Stomach (tissue), 9 donors: ENCODE measurements around the gene SORCS3. TPM values are rescaled to one million over a fixed set of nuclear protein-coding genes. Genes with fewer than 3 reads are reported as not detected.

Experiments used
- DNase-seq, 2 donors: peaks; one replicate each; pipeline versions ENCODE4 v3.0.0 to v3.0.0-alpha.2; 2013 to 2019
- H3K27ac ChIP-seq, 5 donors: fragments of 200-600 bp in 4 of 5; sonication (generic) in 4 of 5; one replicate each; pipeline ENCODE4 v1.5.1; 2013 to 2019; ENCODE audit warnings: mild to moderate bottlenecking in 1 of 5, moderate library complexity in 1 of 5
- H3K27me3 ChIP-seq, 3 donors: fragments of 200-600 bp; sonication (generic); one replicate each; pipeline ENCODE4 v1.5.1; 2017 to 2019; ENCODE audit warnings: mixed run types in 1 of 3
- H3K36me3 ChIP-seq, 4 donors: fragments of 200-600 bp; sonication (generic); 1 replicate in 3 of 4; 2 replicates in 1 of 4; pipeline ENCODE4 v1.5.1; 2016 to 2019
- H3K4me1 ChIP-seq, 4 donors: fragments of 200-600 bp; sonication (generic); one replicate each; pipeline ENCODE4 v1.5.1; 2016 to 2019
- H3K4me3 ChIP-seq, 4 donors: fragments of 200-600 bp; sonication (generic) in 3 of 4; one replicate each; pipeline ENCODE4 v1.5.1; 2016 to 2019; ENCODE audit warnings: mild to moderate bottlenecking in 1 of 4
- H3K9me3 ChIP-seq, 4 donors: fragments of 200-600 bp; sonication (generic); one replicate each; pipeline ENCODE4 v1.5.1; 2016 to 2019
- EP300 ChIP-seq: sonication (generic); formaldehyde crosslinking; IDR thresholded peaks from one replicate; pipeline ENCODE4 v1.6.1; 2017; ENCODE audit warnings: antibody characterized with exemption
- POLR2A ChIP-seq, 4 donors: fragments of 450-650 bp; IDR thresholded peaks; one replicate each; pipeline ENCODE4 v1.6.1; 2016; ENCODE audit warnings: antibody characterized with exemption in 4 of 4, control low read depth in 2 of 4, mild to moderate bottlenecking in 1 of 4, moderate library complexity in 1 of 4
- POLR2AphosphoS5 ChIP-seq, 3 donors: sonication (generic); formaldehyde crosslinking; IDR thresholded peaks; one replicate each; pipeline ENCODE4 v1.6.1; 2016; ENCODE audit warnings: antibody characterized with exemption in 3 of 3
- WGBS, 5 donors: extraction: QIAGEN DNeasy Blood & Tissue Kit in 3 of 5; methylation state at CpG; one replicate each; pipeline versions ENCODE4 v1.1.5 to v1.1.7; 2013 to 2018; 5-methylcytosine and 5-hydroxymethylcytosine counted together
- intact Hi-C: fragments of 100-400 bp; cut with DNase I; formaldehyde crosslinking; loops from one replicate; pipeline ENCODE4 v1.15.1; 2023; ENCODE audit warnings: low total_unique reads
- polyA plus RNA-seq, 3 donors: library from polyadenylated mRNA; stranded (reverse); fragments of 200-250 nt; gene quantifications; one replicate each; pipeline ENCODE4 v1.2.3, GENCODE V29; 2013
- total RNA-seq, 5 donors: library from RNA; depleted of rRNA; stranded (reverse); fragments of >200 nt; gene quantifications; one replicate each; pipeline versions ENCODE4 v1.1.0 to v1.2.3, GENCODE V29; 2014 to 2016
- TF ChIP-seq, protein P1 (sequence below), 7 experiments: fragments of 450-650 bp in 4 of 7; fragments of 200-600 bp in 3 of 7; sonication (generic) in 3 of 7; IDR thresholded peaks; one replicate each; pipeline ENCODE4 v1.5.1; 2016 to 2019; ENCODE audit warnings: antibody characterized with exemption in 7 of 7, control low read depth in 2 of 7, mild to moderate bottlenecking in 1 of 7
- donor health status: healthy with polysubstance abuse.
- donor health status: Bipolar disorder and iron deficiency.
- donor health status: healthy.

Gene SORCS3
- total and polyA plus RNA-seq, 8 donors = 0.06 to 2.6 (median 0.20) TPM; not detected in 4

- peaks cover 0 to 39% (median 11%) of the 10 kb centered on the region in 3 donors for H3K27me3 ChIP-seq
- no peak overlapping the region for H3K4me3 ChIP-seq
- TF ChIP-seq POLR2AphosphoS5 (IDR thresholded peaks at IDR 0.05) (no peak), POLR2A (IDR thresholded peaks at IDR 0.05) (no peak), EP300 (no peak)
- TF ChIP-seq, protein P1, sequence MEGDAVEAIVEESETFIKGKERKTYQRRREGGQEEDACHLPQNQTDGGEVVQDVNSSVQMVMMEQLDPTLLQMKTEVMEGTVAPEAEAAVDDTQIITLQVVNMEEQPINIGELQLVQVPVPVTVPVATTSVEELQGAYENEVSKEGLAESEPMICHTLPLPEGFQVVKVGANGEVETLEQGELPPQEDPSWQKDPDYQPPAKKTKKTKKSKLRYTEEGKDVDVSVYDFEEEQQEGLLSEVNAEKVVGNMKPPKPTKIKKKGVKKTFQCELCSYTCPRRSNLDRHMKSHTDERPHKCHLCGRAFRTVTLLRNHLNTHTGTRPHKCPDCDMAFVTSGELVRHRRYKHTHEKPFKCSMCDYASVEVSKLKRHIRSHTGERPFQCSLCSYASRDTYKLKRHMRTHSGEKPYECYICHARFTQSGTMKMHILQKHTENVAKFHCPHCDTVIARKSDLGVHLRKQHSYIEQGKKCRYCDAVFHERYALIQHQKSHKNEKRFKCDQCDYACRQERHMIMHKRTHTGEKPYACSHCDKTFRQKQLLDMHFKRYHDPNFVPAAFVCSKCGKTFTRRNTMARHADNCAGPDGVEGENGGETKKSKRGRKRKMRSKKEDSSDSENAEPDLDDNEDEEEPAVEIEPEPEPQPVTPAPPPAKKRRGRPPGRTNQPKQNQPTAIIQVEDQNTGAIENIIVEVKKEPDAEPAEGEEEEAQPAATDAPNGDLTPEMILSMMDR (IDR thresholded peaks at IDR 0.05) = no peak
- DNase-seq = no peak
- no peaks in the 10 kb centered on the region for H3K9me3 ChIP-seq
- H3K27ac ChIP-seq = no peak overlapping the region
- H3K4me1 ChIP-seq = no peaks in the 10 kb centered on the region
- WGBS, 5 donors = 56 to 82% (median 57%) methylated on average over 3 of the region's 3 CpGs
- intact Hi-C loops = no loop called here
- H3K36me3 ChIP-seq = no peaks in the 10 kb centered on the region
Measured at GRCh38 chr10:104631946-104632345, 9.1 kb upstream of the SORCS3 start.

- peaks cover 21 to 96% (median 61%) of the 10 kb centered on the region in 3 donors for H3K27me3 ChIP-seq
- no peaks in the 10 kb centered on the region for H3K9me3 ChIP-seq
- intact Hi-C loops = no loop called here
- WGBS, 5 donors = 3 to 5% (median 4%) methylated on average over 31 to 42 of the region's 42 CpGs
- TF ChIP-seq, protein P1 (IDR thresholded peaks at IDR 0.05) = peak in 2 of 7 experiments; percentile 26 to 42
- TF ChIP-seq POLR2A (IDR thresholded peaks at IDR 0.05) = no peak
- no peaks in the 10 kb centered on the region for H3K36me3 ChIP-seq
- peaks cover 4 to 46% (median 26%) of the 10 kb centered on the region in 4 donors for H3K4me1 ChIP-seq
- H3K27ac ChIP-seq = no peak overlapping the region
- peak overlapping the region in 3 of 4 donors; percentile 22 to 26 (median 25) for H3K4me3 ChIP-seq
- peak in 1 of 2 donors; percentile 58 for DNase-seq
Measured at GRCh38 chr10:104638861-104639589, 2.1 kb upstream of the SORCS3 start.

GRCh38 chr10:104639590-104640338 is 1.3 kb upstream of the SORCS3 start:
- DNase-seq = peak in 1 of 2 donors; percentile 19
- no peak overlapping the region for H3K27ac ChIP-seq
- no peaks in the 10 kb centered on the region for H3K9me3 ChIP-seq
- peak overlapping the region; percentile 18 to 39 (median 37) for H3K4me3 ChIP-seq
- H3K4me1 ChIP-seq = peaks cover 4 to 46% (median 26%) of the 10 kb centered on the region in 4 donors
- H3K36me3 ChIP-seq = no peaks in the 10 kb centered on the region
- intact Hi-C loops = no loop called here
- peaks cover 21 to 96% (median 63%) of the 10 kb centered on the region in 3 donors for H3K27me3 ChIP-seq
- TF ChIP-seq POLR2A (IDR thresholded peaks at IDR 0.05) (no peak), EP300 (no peak), POLR2AphosphoS5 (IDR thresholded peaks at IDR 0.05) (no peak)
- TF ChIP-seq, protein P1 (IDR thresholded peaks at IDR 0.05) = no peak
- WGBS, 5 donors = 2 to 6% (median 5%) methylated on average over 26 to 40 of the region's 40 CpGs

- peak in 1 of 2 donors; percentile 50 for DNase-seq
- TF ChIP-seq POLR2A (IDR thresholded peaks at IDR 0.05) = no peak
- TF ChIP-seq POLR2AphosphoS5 (IDR thresholded peaks at IDR 0.05) = no peak
- peak overlapping the region; percentile 18 to 39 (median 37) for H3K4me3 ChIP-seq
- no peaks in the 10 kb centered on the region for H3K36me3 ChIP-seq
- no peaks in the 10 kb centered on the region for H3K9me3 ChIP-seq
- no peak overlapping the region for H3K27ac ChIP-seq
- intact Hi-C loops = no loop called here
- H3K4me1 ChIP-seq = peaks cover 4 to 46% (median 26%) of the 10 kb centered on the region in 4 donors
- peaks cover 21 to 96% (median 58%) of the 10 kb centered on the region in 3 donors for H3K27me3 ChIP-seq
- WGBS, 5 donors = 1 to 10% (median 2%) methylated on average over 17 to 82 of the region's 82 CpGs
Measured at GRCh38 chr10:104640339-104641186, 527 bp upstream of the SORCS3 start.
